GM18499 (cell line): ENCODE results near the gene BMAL1.
"Not testable (repeated sequence)": the region's sequence is repeated elsewhere in the genome, so short reads cannot be mapped to it uniquely, and the experiment has no call there.

Experiments used
- ATAC-seq: cut with Tn5 transposase; IDR thresholded peaks from one replicate; pipeline ENCODE4 v1.9.1; 2021; ENCODE audit warnings: moderate number of reproducible peaks; ENCODE audit not compliant: insufficient read depth, unreplicated experiment

Gene BMAL1

DNA sequence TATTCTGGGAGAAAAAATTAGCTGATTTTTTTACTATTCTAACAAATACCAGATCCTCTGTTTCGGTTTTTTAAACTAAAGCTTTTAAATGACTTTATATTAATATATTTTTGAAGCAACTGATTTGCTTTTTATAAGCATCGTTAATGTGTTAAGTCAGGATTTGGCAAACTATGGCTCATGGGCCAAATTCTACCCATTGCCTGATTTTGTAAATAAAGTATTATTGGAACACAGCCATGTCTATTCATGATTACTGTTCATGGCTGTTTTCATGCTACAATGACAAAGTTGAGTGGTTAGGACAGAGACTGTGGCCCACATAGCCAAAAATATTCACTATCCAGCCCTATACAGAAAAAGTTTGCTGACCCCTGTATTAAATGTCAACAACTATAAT lies 155.8 kb downstream of the BMAL1 start:
- no peak for ATAC-seq

DNA sequence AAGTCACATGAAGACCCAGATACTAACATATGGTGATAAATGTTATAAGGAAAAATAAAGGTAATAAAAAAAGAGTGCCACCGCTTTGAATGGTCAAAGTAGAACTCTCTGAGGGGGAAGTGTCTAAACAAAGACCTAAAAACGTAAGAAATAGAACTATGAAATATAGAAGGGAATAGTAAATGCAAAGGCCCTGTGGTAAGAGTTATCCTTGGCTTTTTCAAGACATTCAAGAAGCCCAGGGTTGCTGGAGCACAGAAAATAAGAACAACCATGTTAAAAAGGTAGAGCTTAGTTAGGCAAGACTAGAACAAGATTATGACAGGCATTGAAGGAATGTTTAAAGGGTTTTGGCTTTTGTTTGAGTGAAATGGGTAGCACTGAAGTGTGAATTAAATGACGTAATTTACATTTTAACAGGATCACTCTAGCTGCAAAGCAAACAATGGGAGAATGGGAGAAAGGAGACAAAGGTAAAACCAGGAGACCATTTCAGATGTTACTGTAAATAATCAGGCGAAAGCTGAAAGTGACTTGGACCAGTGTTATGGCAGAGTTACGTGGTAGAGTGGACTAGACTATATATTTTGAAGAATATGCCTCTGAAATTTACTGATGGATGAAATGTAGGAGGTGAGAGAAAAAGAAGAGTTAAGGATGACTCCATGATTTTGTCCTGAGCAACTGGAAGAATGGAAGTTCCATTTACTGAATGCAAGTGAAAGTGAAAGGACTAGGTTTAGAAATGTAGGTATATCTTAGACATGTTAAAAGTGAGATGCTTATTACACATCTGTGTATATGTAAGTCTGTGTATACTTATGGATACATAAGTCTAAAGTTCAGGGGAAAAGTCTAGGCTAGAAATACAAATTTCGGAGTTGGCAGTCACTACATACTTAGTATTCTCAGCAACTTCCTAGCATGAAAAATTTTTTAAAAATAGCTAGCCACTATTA lies 156.9 kb downstream of the BMAL1 start:
- ATAC-seq, result no peak

DNA sequence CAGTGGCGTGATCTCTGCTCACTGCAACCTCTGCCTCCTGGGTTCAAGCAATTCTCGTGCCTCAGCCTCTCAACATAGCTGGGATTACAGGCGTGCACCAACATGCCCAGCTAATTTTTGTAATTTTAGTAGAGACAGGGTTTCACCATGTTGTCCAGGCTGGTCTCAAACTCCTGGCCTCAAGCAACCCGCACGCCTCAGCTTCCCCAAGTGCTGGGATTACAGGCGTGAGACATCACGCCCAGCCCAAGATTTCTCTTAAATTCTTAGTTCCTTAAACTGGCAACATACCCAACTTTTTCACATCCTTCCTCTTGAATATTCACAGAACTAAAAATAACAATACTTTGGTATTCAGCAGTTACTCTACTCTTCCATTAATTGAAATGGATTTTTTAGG lies 159.2 kb downstream of the BMAL1 start:
- not testable (repeated sequence) for ATAC-seq
